SK-MEL-5 (cell line): Measurements from ENCODE around the gene ECE1. TPM values are rescaled to one million over a fixed set of nuclear protein-coding genes. Genes with fewer than 3 reads are reported as not detected.

Experiments
- DNase-seq: peaks from one replicate; pipeline ENCODE4 v3.0.0-alpha.2; 2016; ENCODE audit warnings: low read depth, low spot score
- in situ Hi-C: cut with HindIII; loops from 2 replicates; pipeline ENCODE4 v1.10.0; 2016; ENCODE audit warnings: low sequenced_read_pairs, high pct_unique_total_duplicates, low pct_unique_long_range_greater_than_20kb
- polyA plus RNA-seq, 2 experiments: library from polyadenylated mRNA; depleted of rRNA; stranded (reverse); fragments of >200 nt; gene quantifications; 2 replicates each; pipeline ENCODE4 v1.2.3, GENCODE V29; 2015
- total RNA-seq: library from RNA; depleted of rRNA; stranded (reverse); fragments of >200 nt; shearing (Covaris generic); gene quantifications from 2 replicates; pipeline ENCODE4 v1.2.3, GENCODE V29; 2014; rRNA removed

ECE1 gene
- 14.0 and 31.0 TPM in 2 replicates for total RNA-seq
- 56.5 and 57.7 TPM in 2 replicates for polyA plus RNA-seq (2015; cell fraction: cytosol; rRNA removed)
- 7.6 and 23.6 TPM in 2 replicates for polyA plus RNA-seq (2015; cell fraction: nucleus; rRNA removed)

GRCh38 chr1:21289700-21290545 lies at the start of gene ECE1:
Gene ECE1 (minus strand): TSS chr1:21290463. CDS start chr1:21290414, 49 bp downstream.
- in situ Hi-C loops, result no loop called here
- peak; percentile 27 for DNase-seq

GRCh38 chr1:21339356-21340229 lies 49.3 kb upstream of the ECE1 start:
- in situ Hi-C loops, result no loop called here
- DNase-seq, result no peak

DNA sequence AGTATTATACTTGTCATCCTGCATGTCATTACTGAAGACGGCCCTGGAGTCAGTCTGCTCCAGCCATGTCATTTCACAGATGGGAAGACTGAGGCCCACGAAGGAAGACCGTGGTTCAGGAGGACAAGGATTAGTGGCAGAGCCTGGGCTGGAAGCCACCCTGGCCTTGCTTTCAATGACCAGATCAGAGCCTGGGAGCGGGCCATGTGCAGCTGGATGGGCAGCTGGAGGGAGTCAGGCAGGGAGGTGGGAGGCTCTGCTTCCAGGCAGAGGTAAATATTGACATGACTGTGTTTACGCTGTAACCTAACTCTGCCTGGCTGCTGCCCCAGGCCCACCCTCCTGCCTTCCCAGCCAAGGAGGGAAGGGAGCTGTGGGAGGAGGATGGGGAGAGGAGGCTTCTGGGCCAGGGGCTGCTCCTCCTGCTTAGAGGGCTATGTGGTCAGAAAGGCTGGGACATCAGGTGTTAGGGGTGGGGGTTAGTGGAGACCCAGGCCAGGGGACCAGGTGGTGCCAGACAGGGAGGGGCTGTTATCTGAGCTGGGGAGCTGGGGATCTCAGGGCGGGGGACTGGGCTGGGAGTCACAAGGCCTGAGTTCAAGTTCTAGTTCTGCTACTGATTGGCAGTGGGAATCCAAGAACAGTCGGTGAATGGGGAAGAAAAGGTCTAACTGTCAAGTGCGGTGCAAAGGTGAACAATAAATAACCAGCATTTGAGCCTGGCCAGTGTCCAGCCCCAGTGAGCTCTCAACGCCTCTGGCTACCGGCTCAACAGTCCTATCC lies 48.5 kb upstream of the ECE1 start:
- in situ Hi-C loops, result no loop called here
- DNase-seq, result no peak

- DNase-seq, result no peak
- in situ Hi-C loops, result no loop called here
Observed at GRCh38 chr1:21337928-21338572, 47.8 kb upstream of the ECE1 start.

DNA sequence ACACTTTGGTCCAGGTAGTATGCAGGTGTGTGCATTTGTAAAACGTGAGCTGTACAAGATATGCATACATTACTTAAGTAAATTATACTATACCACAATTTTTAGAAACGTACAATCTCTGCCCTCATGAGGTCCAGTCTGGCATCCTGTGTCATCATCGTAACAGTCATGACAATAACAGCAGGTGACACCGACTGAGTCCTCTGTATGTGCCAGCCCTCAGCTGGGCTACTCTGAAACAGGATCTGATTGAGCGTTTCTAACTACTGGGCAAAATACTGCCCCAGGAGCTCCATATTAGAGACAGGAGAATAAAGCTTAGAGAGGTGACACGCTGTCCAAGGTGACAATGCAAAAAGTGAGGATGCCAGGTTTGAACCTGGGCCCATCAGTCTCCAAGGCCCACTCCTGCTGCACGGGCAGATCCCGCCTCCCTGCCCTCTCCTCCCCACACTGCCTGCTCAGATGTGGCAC lies 47.2 kb upstream of the ECE1 start:
- DNase-seq, result no peak
- in situ Hi-C loops, result no loop called here

- DNase-seq, result no peak
- in situ Hi-C loops, result no loop called here
Observed at GRCh38 chr1:21337010-21337437, 46.8 kb upstream of the ECE1 start.

DNA sequence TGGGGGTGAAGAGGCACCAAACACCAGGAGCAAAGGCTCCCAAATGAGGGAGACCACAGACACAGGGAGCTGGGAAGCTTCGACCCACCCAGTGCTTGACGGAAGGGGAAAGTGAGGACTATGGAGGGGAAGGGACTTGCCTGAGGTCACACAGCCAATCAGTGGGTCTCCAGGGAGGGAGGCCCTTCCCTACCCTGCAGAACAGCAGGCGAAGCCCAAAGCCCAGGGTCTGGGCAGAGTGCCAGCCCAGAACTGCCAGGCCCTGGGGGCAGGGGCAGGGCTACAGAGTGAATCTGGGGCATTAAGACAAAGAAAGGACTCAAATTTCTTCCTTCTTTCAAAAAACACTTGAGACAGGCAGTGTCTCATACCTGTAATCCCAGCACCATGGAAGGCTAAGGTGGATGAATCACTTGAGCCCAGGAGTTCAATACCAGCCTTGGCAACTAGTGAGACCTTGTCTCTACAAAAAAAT lies 45.5 kb upstream of the ECE1 start:
- DNase-seq, result peak; percentile 65
- in situ Hi-C loops, result no loop called here

- DNase-seq, result no peak
- in situ Hi-C loops, result no loop called here
Observed at GRCh38 chr1:21335088-21335691, 44.9 kb upstream of the ECE1 start.

GRCh38 chr1:21334214-21335087 lies 44.2 kb upstream of the ECE1 start:
- in situ Hi-C loops, result no loop called here
- peak; percentile 79 for DNase-seq

- no peak for DNase-seq
- in situ Hi-C loops, result no loop called here
Observed at GRCh38 chr1:21333824-21334213, 43.6 kb upstream of the ECE1 start.

- in situ Hi-C loops, result no loop called here
- no peak for DNase-seq
Observed at GRCh38 chr1:21332554-21333311, 42.5 kb upstream of the ECE1 start.

- in situ Hi-C loops, result no loop called here
- no peak for DNase-seq
Observed at GRCh38 chr1:21331752-21332478, 41.7 kb upstream of the ECE1 start.

DNA sequence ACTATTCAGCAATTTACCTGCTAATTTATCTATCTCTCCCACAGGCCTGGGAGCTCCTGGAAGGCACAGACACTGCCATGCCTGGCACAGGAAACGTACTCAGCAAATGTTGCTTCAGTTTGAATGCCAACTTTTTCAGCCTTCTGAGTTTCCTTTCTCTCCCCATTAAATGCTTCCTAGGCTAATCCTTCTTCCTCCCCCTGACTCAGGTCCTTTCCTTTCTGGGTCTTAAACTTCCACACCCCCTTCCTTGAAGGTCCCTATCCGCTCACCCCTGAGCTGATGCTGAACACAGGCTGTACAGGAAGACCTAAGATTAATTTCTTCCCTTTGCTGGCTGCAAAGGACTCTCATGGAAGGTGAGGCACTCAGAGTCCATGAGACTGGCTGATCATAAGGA lies 40.3 kb upstream of the ECE1 start:
- in situ Hi-C loops, result no loop called here

DNA sequence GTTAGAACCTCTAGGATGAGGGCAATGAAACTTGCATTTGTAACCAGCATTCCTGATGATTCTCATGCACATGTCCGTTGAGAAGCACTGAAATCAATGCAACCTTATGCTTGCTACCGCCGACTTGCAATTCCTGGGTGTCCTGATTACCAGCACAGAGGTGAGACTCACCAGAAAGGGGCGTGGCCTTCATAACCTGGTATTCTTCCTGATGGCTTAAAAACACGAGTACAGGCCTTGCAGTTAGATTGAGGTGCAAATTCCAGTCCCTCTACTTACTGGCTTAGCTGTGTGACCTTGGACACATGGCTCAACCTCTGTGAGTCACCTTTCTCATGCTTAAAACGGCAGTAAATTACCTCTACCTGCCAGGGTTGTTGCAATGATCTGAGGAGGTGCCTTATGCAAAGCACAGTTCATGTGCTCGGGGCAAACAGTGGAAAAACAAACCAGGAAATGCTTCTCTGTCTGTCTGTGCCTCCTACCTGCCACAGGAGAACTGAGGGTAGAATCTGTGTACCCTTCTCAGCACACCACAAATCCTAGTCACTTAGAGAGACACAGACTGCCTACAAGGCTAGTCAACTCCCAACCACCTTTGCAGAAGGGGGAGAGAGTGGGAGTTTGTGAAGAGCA lies 39.1 kb upstream of the ECE1 start:
- in situ Hi-C loops, result no loop called here
- no peak for DNase-seq

More for the DNA sequence above, 40.3 kb upstream of the ECE1 start:
- no peak for DNase-seq
